ENCODE measurements around the gene GRM7. TPM values are rescaled to one million over a fixed set of nuclear protein-coding genes. Genes with fewer than 3 reads are reported as not detected.

Gene GRM7
- total and polyA plus RNA-seq, 2 experiments from 2014 or later, result 0.40 TPM; not detected in 1

GRCh38 chr3:7195934-7196333 lies 335.0 kb downstream of the GRM7 start:
- Mint-ChIP-seq H3K9me3 (peaks cover 66% of the 10 kb centered on the region), H3K27me3 (ENCODE audit: insufficient read depth, low read depth, poor library complexity) (peaks cover 2% of the 10 kb centered on the region), H3K36me3 (ENCODE audit: low read depth) (peaks cover 3% of the 10 kb centered on the region; the same call in 1 of the 3 replicates), H3K4me1 (no peaks in the 10 kb centered on the region), H3K4me3 (no peak overlapping the region), H3K27ac (no peak overlapping the region)
- H3K36me3 ChIP-seq (ENCODE audit: insufficient read depth), result no peaks in the 10 kb centered on the region
- H3K4me3 ChIP-seq, result no peak overlapping the region
- no peaks in the 10 kb centered on the region for H3F3A ChIP-seq (replicated peaks; ENCODE audit: low read depth)
- no peak overlapping the region for H3K4me2 ChIP-seq
- H3K9me2 ChIP-seq (ENCODE audit: insufficient read depth), result no peaks in the 10 kb centered on the region
- no peaks in the 10 kb centered on the region for H3K27me3 ChIP-seq (ENCODE audit: insufficient read depth)
- H3K79me2 ChIP-seq (replicated peaks; ENCODE audit: insufficient read depth), result no peaks in the 10 kb centered on the region
- TF ChIP-seq JUNB (IDR thresholded peaks at IDR 0.05; ENCODE audit: unreplicated experiment) (no peak), EZH2phosphoT487 (IDR thresholded peaks at IDR 0.05; ENCODE audit: unreplicated experiment) (no peak), STAT1 (IDR thresholded peaks at IDR 0.05; ENCODE audit: unreplicated experiment) (no peak), NANOG (IDR thresholded peaks at IDR 0.05; ENCODE audit: borderline replicate concordance) (no peak), EZH2 (IDR thresholded peaks at IDR 0.05; ENCODE audit: low read depth, unreplicated experiment) (no peak), CTCF (conservative IDR thresholded peaks at IDR 0.05; ENCODE audit: low read depth in 2 of 2) (no peak), POLR2AphosphoS5 (IDR thresholded peaks at IDR 0.05; ENCODE audit: low read depth) (no peak), ZNF462 (CRISPR knock-in tag; IDR thresholded peaks at IDR 0.05) (no peak), ZNF331 (CRISPR knock-in tag; IDR thresholded peaks at IDR 0.05; ENCODE audit: low read depth) (no peak), ZNF114 (CRISPR knock-in tag; IDR thresholded peaks at IDR 0.05) (no peak), REST (IDR thresholded peaks at IDR 0.05; ENCODE audit: unreplicated experiment) (no peak), CREB1 (CRISPR knock-in tag; IDR thresholded peaks at IDR 0.05; ENCODE audit: low read depth) (no peak), ETS1 (IDR thresholded peaks at IDR 0.05) (no peak)
- no peaks in the 10 kb centered on the region for H3K4me1 ChIP-seq (ENCODE audit: insufficient read depth)
- H2AFZ ChIP-seq, result no peak overlapping the region
- H3K27ac ChIP-seq (ENCODE audit: low read depth), result no peak overlapping the region
- no peak for ATAC-seq
- no peak for DNase-seq (ENCODE audit: low spot score)
- H4K20me1 ChIP-seq (replicated peaks; ENCODE audit: insufficient read depth), result no peaks in the 10 kb centered on the region
